GM12874 (cell line): Measurements from ENCODE around the gene GPC6.

Experiments
- CTCF ChIP-seq: IDR thresholded peaks from 2 replicates; pipeline ENCODE4 v1.5.1; 2011; ENCODE audit warnings: low read depth, mild to moderate bottlenecking, control low read depth, low read length, moderate library complexity; ENCODE audit not compliant: insufficient read depth

The GPC6 gene

GRCh38 chr13:93246069-93246468 lies 19.5 kb downstream of the GPC6 start:
- TF ChIP-seq CTCF = no peak

GRCh38 chr13:93248627-93249047 lies 22.0 kb downstream of the GPC6 start:
- TF ChIP-seq CTCF = no peak

GRCh38 chr13:93249364-93250306 lies 23.0 kb downstream of the GPC6 start:
- no peak for TF ChIP-seq CTCF

GRCh38 chr13:93254775-93255174 lies 28.2 kb downstream of the GPC6 start:
- no peak for TF ChIP-seq CTCF

GRCh38 chr13:93256998-93257397 lies 30.4 kb downstream of the GPC6 start:
- TF ChIP-seq CTCF = no peak

GRCh38 chr13:93259527-93260080 lies 33.0 kb downstream of the GPC6 start:
- TF ChIP-seq CTCF = no peak

GRCh38 chr13:93260591-93260990 lies 34.0 kb downstream of the GPC6 start:
- TF ChIP-seq CTCF = no peak
